SK-N-SH (cell line): Measurements from ENCODE around the gene CLRN2. TPM values are rescaled to one million over a fixed set of nuclear protein-coding genes. Genes with fewer than 3 reads are reported as not detected.

Experiments
- CTCF ChIA-PET: fragments of 300-600, 350-600 bp; formaldehyde crosslinking; extraction: SDS; loops from one replicate; lab custom pipeline; 2021; lab: Yijun Ruan, JAX
- POLR2A ChIA-PET: fragments of 350-600 bp; sonication (Branson Sonifier 250); formaldehyde crosslinking; extraction: SDS; loops from one replicate; lab custom pipeline; 2020; ENCODE audit warnings: antibody characterized with exemption, inconsistent platforms; lab: Yijun Ruan, JAX
- DNase-seq: peaks from one replicate; pipeline ENCODE4 v3.0.0; 2012
- H2AFZ ChIP-seq: fragments of 200-600 bp; sonication (generic); 2 replicates; pipeline ENCODE4 v1.8.1; 2016; ENCODE audit warnings: antibody characterized with exemption, mild to moderate bottlenecking, low read depth
- H3F3A ChIP-seq: fragments of 200-600 bp; sonication (generic); replicated peaks from 2 replicates; pipeline ENCODE3; 2016; ENCODE audit warnings: antibody characterized with exemption, mild to moderate bottlenecking; ENCODE audit not compliant: insufficient read depth
- H3K27ac ChIP-seq, 2 experiments: fragments of 200-500 bp in 1 of 2; fragments of 200-600 bp in 1 of 2; sonication (Bioruptor generic) in 1 of 2; sonication (generic), shearing (Covaris generic) in 1 of 2; 2 replicates each; pipeline versions ENCODE4 v1.5.1 to v1.6.1; 2014 to 2016; ENCODE audit warnings: low read depth in 2 of 2, inconsistent platforms in 1 of 2, low read length in 1 of 2, mild to moderate bottlenecking in 1 of 2, mixed read lengths in 1 of 2
- H3K27me3 ChIP-seq: fragments of 200-600 bp; sonication (generic), shearing (Covaris generic); 2 replicates; pipeline ENCODE4 v1.6.1; 2016; ENCODE audit warnings: mixed run types; ENCODE audit not compliant: insufficient read depth
- H3K36me3 ChIP-seq, 2 experiments: fragments of 200-500 bp in 1 of 2; fragments of 200-600 bp in 1 of 2; sonication (Bioruptor generic) in 1 of 2; sonication (generic) in 1 of 2; replicated peaks in 1 of 2; 2 replicates each; pipeline versions ENCODE3 to v1.5.1; 2014 to 2016; ENCODE audit warnings: low read length in 1 of 2, mild to moderate bottlenecking in 1 of 2; ENCODE audit not compliant: insufficient read depth in 2 of 2, control insufficient read depth in 1 of 2
- H3K4me1 ChIP-seq, 2 experiments: fragments of 200-500 bp in 1 of 2; fragments of 200-600 bp in 1 of 2; sonication (Bioruptor generic) in 1 of 2; sonication (generic), shearing (Covaris generic) in 1 of 2; 2 replicates each; pipeline versions ENCODE4 v1.5.1 to v1.6.1; 2014 to 2016; ENCODE audit warnings: low read depth in 1 of 2, low read length in 1 of 2, mixed run types in 1 of 2; ENCODE audit not compliant: insufficient read depth in 2 of 2, control insufficient read depth in 1 of 2
- H3K4me2 ChIP-seq: fragments of 200-600 bp; sonication (generic), shearing (Covaris generic); 2 replicates; pipeline ENCODE4 v1.6.1; 2017; ENCODE audit warnings: mixed run types
- H3K4me3 ChIP-seq, 2 experiments: fragments of 200-500 bp in 1 of 2; fragments of 200-600 bp in 1 of 2; sonication (Bioruptor generic) in 1 of 2; sonication (generic), shearing (Covaris generic) in 1 of 2; 2 replicates each; pipeline versions ENCODE4 v1.5.1 to v1.8.1; 2014 to 2016; ENCODE audit warnings: low read depth in 2 of 2, inconsistent platforms in 1 of 2, low read length in 1 of 2, mild to moderate bottlenecking in 1 of 2, mixed read lengths in 1 of 2, moderate library complexity in 1 of 2
- H3K79me2 ChIP-seq: fragments of 200-600 bp; sonication (generic); 2 replicates; pipeline ENCODE4 v1.8.1; 2017; ENCODE audit warnings: mild to moderate bottlenecking; ENCODE audit not compliant: insufficient read depth
- H3K9ac ChIP-seq: fragments of 200-600 bp; sonication (generic); 2 replicates; pipeline ENCODE4 v1.6.1; 2017; ENCODE audit warnings: mixed run types
- H3K9me2 ChIP-seq: fragments of 200-600 bp; sonication (generic); 2 replicates; pipeline ENCODE4 v1.6.1; 2017; ENCODE audit warnings: mixed run types
- H3K9me3 ChIP-seq: fragments of 200-600 bp; sonication (generic); 2 replicates; pipeline ENCODE4 v1.6.1; 2017; ENCODE audit warnings: mixed run types, mild to moderate bottlenecking, moderate library complexity
- H4K20me1 ChIP-seq: fragments of 200-600 bp; sonication (generic); 2 replicates; pipeline ENCODE4 v1.6.1; 2017; ENCODE audit warnings: mild to moderate bottlenecking, mixed run types; ENCODE audit not compliant: insufficient read depth
- CHD2 ChIP-seq: fragments of 150-350 bp; IDR thresholded peaks from 2 replicates; pipeline ENCODE4 v1.6.1; 2018; ENCODE audit warnings: low read length; ENCODE audit not compliant: partially characterized antibody
- ELF1 ChIP-seq: IDR thresholded peaks from 2 replicates; pipeline ENCODE4 v1.4.0; 2012
- EP300 ChIP-seq, 2 experiments: IDR thresholded peaks; 2 replicates each; pipeline versions ENCODE4 v1.4.0 to v1.6.1; 2012; ENCODE audit warnings: borderline replicate concordance in 1 of 2, low read depth in 1 of 2, low read length in 1 of 2
- FOSL2 ChIP-seq: IDR thresholded peaks from 2 replicates; pipeline ENCODE4 v1.4.0; 2012; ENCODE audit warnings: low read depth, mild to moderate bottlenecking, moderate library complexity, borderline replicate concordance
- FOXM1 ChIP-seq: IDR thresholded peaks from 2 replicates; pipeline ENCODE4 v1.4.0; 2012; ENCODE audit warnings: low read depth, mild to moderate bottlenecking
- GATA2 ChIP-seq: sonication (generic); formaldehyde crosslinking; IDR thresholded peaks from 2 replicates; pipeline ENCODE4 v1.5.0; 2020; ENCODE audit warnings: mild to moderate bottlenecking, missing genetic modification reagents
- JUND ChIP-seq: IDR thresholded peaks from 2 replicates; pipeline ENCODE4 v1.4.0; 2012
- MXI1 ChIP-seq: IDR thresholded peaks from 2 replicates; pipeline ENCODE4 v1.6.1; 2012; ENCODE audit warnings: mild to moderate bottlenecking, low read depth, low read length, improper control_type of control experiment
- NRF1 ChIP-seq: IDR thresholded peaks from 2 replicates; pipeline ENCODE4 v1.6.1; 2012; ENCODE audit warnings: low read depth, mild to moderate bottlenecking, low read length
- RAD21 ChIP-seq: IDR thresholded peaks from 2 replicates; pipeline ENCODE4 v1.6.1; 2012; ENCODE audit warnings: mild to moderate bottlenecking, low read length
- RCOR1 ChIP-seq: fragments of 150-350 bp; IDR thresholded peaks from 2 replicates; pipeline ENCODE4 v1.6.1; 2017; ENCODE audit warnings: antibody characterized with exemption, low read length
- TAF1 ChIP-seq: IDR thresholded peaks from 2 replicates; pipeline ENCODE4 v1.6.1; 2012; ENCODE audit warnings: low read depth, mild to moderate bottlenecking, low read length, moderate library complexity, borderline replicate concordance
- TEAD4 ChIP-seq: IDR thresholded peaks from 2 replicates; pipeline ENCODE4 v1.4.0; 2012; ENCODE audit warnings: mild to moderate bottlenecking, borderline replicate concordance; ENCODE audit not compliant: insufficient read depth
- YY1 ChIP-seq: IDR thresholded peaks from 2 replicates; pipeline ENCODE4 v1.4.0; 2012; ENCODE audit warnings: low read depth, mild to moderate bottlenecking
- WGBS: methylation state at CpG from one replicate; pipeline ENCODE4 v1.1.6; 2017; ENCODE audit warnings: low lambda C conversion rate; 5-methylcytosine and 5-hydroxymethylcytosine counted together
- polyA plus RNA-seq, 3 experiments: library from polyadenylated mRNA; depleted of rRNA; stranded (reverse); fragments of >200 nt; gene quantifications; 2 replicates each; pipeline ENCODE4 v1.2.3, GENCODE V29; 2012
- TF ChIP-seq, protein P1 (sequence below): IDR thresholded peaks from 2 replicates; pipeline ENCODE4; 2012
- TF ChIP-seq, protein P2 (sequence below): IDR thresholded peaks from 2 replicates; pipeline ENCODE4 v1.6.1; 2012; ENCODE audit warnings: mild to moderate bottlenecking, low read depth, low read length, moderate library complexity
- TF ChIP-seq, protein P3 (sequence below): fragments of 200-600 bp; sonication (generic); IDR thresholded peaks from 2 replicates; pipeline ENCODE4 v1.6.1; 2017; ENCODE audit warnings: antibody characterized with exemption, mild to moderate bottlenecking, moderate library complexity

The CLRN2 gene
- polyA plus RNA-seq, 1 of the 3 experiments (the other 2 are of a cell fraction): not detected

DNA sequence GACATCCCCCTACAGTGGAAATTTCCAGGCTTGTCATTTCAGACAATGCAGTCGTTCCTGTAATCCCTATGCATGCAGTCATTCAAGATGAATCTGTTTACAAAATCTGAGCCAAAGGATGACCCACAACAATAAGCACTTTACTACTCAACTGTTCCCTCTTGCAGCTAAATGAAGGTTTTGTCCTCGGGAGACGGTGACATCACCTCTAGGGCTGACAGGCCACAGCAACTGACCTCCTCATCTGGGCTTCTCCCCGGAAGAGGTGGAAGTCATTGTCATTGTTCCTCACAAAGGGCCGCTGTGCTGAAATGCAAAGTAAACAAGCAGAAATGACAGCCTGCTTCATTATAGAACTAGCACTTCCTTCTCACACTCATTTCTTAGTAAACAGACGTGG, 29.2 kb downstream of the CLRN2 start:
- POLR2A ChIA-PET: no interaction called here
- no peak overlapping the region for H3K9ac ChIP-seq
- H3K27me3 ChIP-seq: no peaks in the 10 kb centered on the region; the same call in 1 of the 2 replicates
- no peak overlapping the region for H3K4me2 ChIP-seq
- H3K27ac ChIP-seq: no peak overlapping the region
- TF ChIP-seq TAF1 (no peak), FOSL2 (no peak), RAD21 (no peak), EP300 (IDR thresholded peaks at IDR 0.05; ENCODE audit: borderline replicate concordance in 1 of 2, low read depth in 1 of 2, low read length in 1 of 2) (no peak), ELF1 (no peak), NRF1 (no peak), FOXM1 (no peak), CHD2 (no peak), JUND (no peak), TEAD4 (no peak), YY1 (no peak), MXI1 (no peak), RCOR1 (no peak), GATA2 (CRISPR knock-in tag) (no peak)
- TF ChIP-seq, protein P1, sequence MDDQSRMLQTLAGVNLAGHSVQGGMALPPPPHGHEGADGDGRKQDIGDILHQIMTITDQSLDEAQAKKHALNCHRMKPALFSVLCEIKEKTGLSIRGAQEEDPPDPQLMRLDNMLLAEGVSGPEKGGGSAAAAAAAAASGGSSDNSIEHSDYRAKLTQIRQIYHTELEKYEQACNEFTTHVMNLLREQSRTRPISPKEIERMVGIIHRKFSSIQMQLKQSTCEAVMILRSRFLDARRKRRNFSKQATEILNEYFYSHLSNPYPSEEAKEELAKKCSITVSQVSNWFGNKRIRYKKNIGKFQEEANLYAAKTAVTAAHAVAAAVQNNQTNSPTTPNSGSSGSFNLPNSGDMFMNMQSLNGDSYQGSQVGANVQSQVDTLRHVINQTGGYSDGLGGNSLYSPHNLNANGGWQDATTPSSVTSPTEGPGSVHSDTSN: no peak
- TF ChIP-seq, protein P2, sequence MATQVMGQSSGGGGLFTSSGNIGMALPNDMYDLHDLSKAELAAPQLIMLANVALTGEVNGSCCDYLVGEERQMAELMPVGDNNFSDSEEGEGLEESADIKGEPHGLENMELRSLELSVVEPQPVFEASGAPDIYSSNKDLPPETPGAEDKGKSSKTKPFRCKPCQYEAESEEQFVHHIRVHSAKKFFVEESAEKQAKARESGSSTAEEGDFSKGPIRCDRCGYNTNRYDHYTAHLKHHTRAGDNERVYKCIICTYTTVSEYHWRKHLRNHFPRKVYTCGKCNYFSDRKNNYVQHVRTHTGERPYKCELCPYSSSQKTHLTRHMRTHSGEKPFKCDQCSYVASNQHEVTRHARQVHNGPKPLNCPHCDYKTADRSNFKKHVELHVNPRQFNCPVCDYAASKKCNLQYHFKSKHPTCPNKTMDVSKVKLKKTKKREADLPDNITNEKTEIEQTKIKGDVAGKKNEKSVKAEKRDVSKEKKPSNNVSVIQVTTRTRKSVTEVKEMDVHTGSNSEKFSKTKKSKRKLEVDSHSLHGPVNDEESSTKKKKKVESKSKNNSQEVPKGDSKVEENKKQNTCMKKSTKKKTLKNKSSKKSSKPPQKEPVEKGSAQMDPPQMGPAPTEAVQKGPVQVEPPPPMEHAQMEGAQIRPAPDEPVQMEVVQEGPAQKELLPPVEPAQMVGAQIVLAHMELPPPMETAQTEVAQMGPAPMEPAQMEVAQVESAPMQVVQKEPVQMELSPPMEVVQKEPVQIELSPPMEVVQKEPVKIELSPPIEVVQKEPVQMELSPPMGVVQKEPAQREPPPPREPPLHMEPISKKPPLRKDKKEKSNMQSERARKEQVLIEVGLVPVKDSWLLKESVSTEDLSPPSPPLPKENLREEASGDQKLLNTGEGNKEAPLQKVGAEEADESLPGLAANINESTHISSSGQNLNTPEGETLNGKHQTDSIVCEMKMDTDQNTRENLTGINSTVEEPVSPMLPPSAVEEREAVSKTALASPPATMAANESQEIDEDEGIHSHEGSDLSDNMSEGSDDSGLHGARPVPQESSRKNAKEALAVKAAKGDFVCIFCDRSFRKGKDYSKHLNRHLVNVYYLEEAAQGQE: no peak
- TF ChIP-seq, protein P3, sequence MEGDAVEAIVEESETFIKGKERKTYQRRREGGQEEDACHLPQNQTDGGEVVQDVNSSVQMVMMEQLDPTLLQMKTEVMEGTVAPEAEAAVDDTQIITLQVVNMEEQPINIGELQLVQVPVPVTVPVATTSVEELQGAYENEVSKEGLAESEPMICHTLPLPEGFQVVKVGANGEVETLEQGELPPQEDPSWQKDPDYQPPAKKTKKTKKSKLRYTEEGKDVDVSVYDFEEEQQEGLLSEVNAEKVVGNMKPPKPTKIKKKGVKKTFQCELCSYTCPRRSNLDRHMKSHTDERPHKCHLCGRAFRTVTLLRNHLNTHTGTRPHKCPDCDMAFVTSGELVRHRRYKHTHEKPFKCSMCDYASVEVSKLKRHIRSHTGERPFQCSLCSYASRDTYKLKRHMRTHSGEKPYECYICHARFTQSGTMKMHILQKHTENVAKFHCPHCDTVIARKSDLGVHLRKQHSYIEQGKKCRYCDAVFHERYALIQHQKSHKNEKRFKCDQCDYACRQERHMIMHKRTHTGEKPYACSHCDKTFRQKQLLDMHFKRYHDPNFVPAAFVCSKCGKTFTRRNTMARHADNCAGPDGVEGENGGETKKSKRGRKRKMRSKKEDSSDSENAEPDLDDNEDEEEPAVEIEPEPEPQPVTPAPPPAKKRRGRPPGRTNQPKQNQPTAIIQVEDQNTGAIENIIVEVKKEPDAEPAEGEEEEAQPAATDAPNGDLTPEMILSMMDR: no peak
- WGBS: 50% methylated on average over 6 of the region's 6 CpGs
- H3K9me2 ChIP-seq: no peaks in the 10 kb centered on the region
- no peaks in the 10 kb centered on the region for H3K36me3 ChIP-seq
- no peak overlapping the region for H3K4me3 ChIP-seq
- peaks cover 0 to 3% of the 10 kb centered on the region in 2 experiments; a peak in 1 of 4 replicates for H3K4me1 ChIP-seq
- no peaks in the 10 kb centered on the region for H3K79me2 ChIP-seq
- H3F3A ChIP-seq: no peaks in the 10 kb centered on the region
- CTCF ChIA-PET: interaction anchor here (1.6 kb wide), 1 partner anchor 10 kb away, joined by 4 read pairs; no protein-coding TSS in a partner anchor
- no peak for DNase-seq
- H4K20me1 ChIP-seq: no peaks in the 10 kb centered on the region
- no peaks in the 10 kb centered on the region for H3K9me3 ChIP-seq
- H2AFZ ChIP-seq: 0 out of 2 replicates have a peak overlapping the region, but pooled peaks have one; percentile 59
